Body of pancreas (tissue), 4 donors: Measurements from ENCODE around the gene PISD. TPM values are rescaled to one million over a fixed set of nuclear protein-coding genes. Genes with fewer than 3 reads are reported as not detected.
A peak's percentile ranks its signal among the peaks of the same experiment; 100 is the strongest.

Experiments
- ATAC-seq: fragments of 150-250 bp; one replicate; pipeline ENCODE4 v1.9.1; 2016
- DNase-seq, 4 donors: peaks; one replicate each; pipeline ENCODE4 v3.0.0-alpha.2; 2019
- H3K27ac ChIP-seq, 4 donors: fragments of 200-600 bp; sonication (generic); 1 replicate in 3 of 4; 2 replicates in 1 of 4; pipeline versions ENCODE4 v1.5.1 to v1.6.1; 2016 to 2019; ENCODE audit warnings: mild to moderate bottlenecking in 1 of 4, mixed read lengths in 1 of 4, moderate library complexity in 1 of 4
- H3K27me3 ChIP-seq, 2 donors: fragments of 200-600 bp; sonication (generic); one replicate each; pipeline ENCODE4 v1.6.0; 2016; ENCODE audit warnings: mild to moderate bottlenecking in 1 of 2
- H3K36me3 ChIP-seq, 2 donors: fragments of 200-600 bp; sonication (generic); replicated peaks in 1 of 2; 2 replicates each; pipeline ENCODE4 v1.5.1; 2016; ENCODE audit warnings: low read depth in 2 of 2; ENCODE audit not compliant: insufficient read depth in 1 of 2
- H3K4me1 ChIP-seq: fragments of 200-600 bp; sonication (generic); one replicate; pipeline ENCODE4 v1.6.0; 2016
- H3K4me3 ChIP-seq, 2 donors: fragments of 200-600 bp; sonication (generic); 1 replicate in 1 of 2; 2 replicates in 1 of 2; pipeline ENCODE4 v1.5.1; 2016 to 2019
- H3K9me3 ChIP-seq, 3 donors: fragments of 200-600 bp; sonication (generic); 1 replicate in 2 of 3; 2 replicates in 1 of 3; pipeline ENCODE4 v1.5.1; 2016
- CTCF ChIP-seq, 7 experiments: fragments of 450-650 bp in 4 of 7; fragments of 200-600 bp in 3 of 7; sonication (generic) in 3 of 7; IDR thresholded peaks; one replicate each; pipeline ENCODE4 v1.5.1; 2016 to 2019; ENCODE audit warnings: antibody characterized with exemption in 7 of 7
- POLR2A ChIP-seq, 3 donors: fragments of 450-650 bp; IDR thresholded peaks; one replicate each; pipeline ENCODE4 v1.6.1; 2016; ENCODE audit warnings: antibody characterized with exemption in 3 of 3, mild to moderate bottlenecking in 2 of 3
- WGBS, 2 donors: methylation state at CpG; one replicate each; pipeline ENCODE4 v1.1.5; 2017; 5-methylcytosine and 5-hydroxymethylcytosine counted together
- intact Hi-C: fragments of 100-400 bp; cut with DNase I; formaldehyde crosslinking; loops from one replicate; pipeline ENCODE4 v1.15.1; 2023
- total RNA-seq, 2 donors: library from RNA; depleted of rRNA; stranded (reverse); fragments of >200 nt; gene quantifications; one replicate each; pipeline ENCODE4 v1.1.0, GENCODE V29; 2016

The PISD gene
- total RNA-seq, 2 donors from 2014 or later, result 22.3 to 31.3 TPM

GRCh38 chr22:31625661-31626426, 36.2 kb downstream of the PISD start:
- no peak for ATAC-seq
- Histone ChIP-seq H3K4me1 (peaks cover 56% of the 10 kb centered on the region), H3K9me3 (no peaks in the 10 kb centered on the region), H3K4me3 (no peak overlapping the region), H3K27ac (peak overlapping the region in 3 of 4 donors; percentile 36 to 53 (median 37)), H3K36me3 (no peaks in the 10 kb centered on the region), H3K27me3 (no peaks in the 10 kb centered on the region)
- no peak for TF ChIP-seq POLR2A (IDR thresholded peaks at IDR 0.05)
- no peak for TF ChIP-seq CTCF (IDR thresholded peaks at IDR 0.05)
- no peak for DNase-seq
- WGBS, 2 donors, result 67 to 88% methylated on average over 25 to 31 of the region's 31 CpGs
- intact Hi-C loops, result no loop called here

- no peak overlapping the region for H3K27ac ChIP-seq
- ATAC-seq (no peak), DNase-seq (no peak)
- H3K4me3 ChIP-seq, result no peak overlapping the region
- H3K9me3 ChIP-seq, result no peaks in the 10 kb centered on the region
- TF ChIP-seq CTCF (IDR thresholded peaks at IDR 0.05) (no peak), POLR2A (IDR thresholded peaks at IDR 0.05) (no peak)
- H3K36me3 ChIP-seq, result no peaks in the 10 kb centered on the region
- no peaks in the 10 kb centered on the region for H3K27me3 ChIP-seq
- 83 to 88% methylated on average over 1 to 7 of the region's 7 CpGs for WGBS, 2 donors
- intact Hi-C loops, result no loop called here
- H3K4me1 ChIP-seq, result peaks cover 53% of the 10 kb centered on the region
Measured at GRCh38 chr22:31625257-31625640, 36.8 kb downstream of the PISD start.

- WGBS, 2 donors, result 88 to 97% methylated on average over 7 to 17 of the region's 18 CpGs
- TF ChIP-seq CTCF (IDR thresholded peaks at IDR 0.05) (no peak), POLR2A (IDR thresholded peaks at IDR 0.05) (no peak)
- DNase-seq, result no peak
Measured at GRCh38 chr22:31623592-31624304, 38.3 kb downstream of the PISD start.

GRCh38 chr22:31622980-31623379, 39.0 kb downstream of the PISD start:
- Histone ChIP-seq H3K27me3 (no peaks in the 10 kb centered on the region), H3K4me1 (peaks cover 31% of the 10 kb centered on the region), H3K4me3 (no peak overlapping the region), H3K9me3 (no peaks in the 10 kb centered on the region), H3K36me3 (peaks cover 7 to 10% of the 10 kb centered on the region in 2 donors), H3K27ac (no peak overlapping the region)
- 92 to 100% methylated on average over 1 of the region's 1 CpG for WGBS, 2 donors
- TF ChIP-seq CTCF (IDR thresholded peaks at IDR 0.05), result no peak
- TF ChIP-seq POLR2A (IDR thresholded peaks at IDR 0.05), result no peak
- DNase-seq, result no peak
- intact Hi-C loops, result no loop called here
- ATAC-seq, result no peak

More at GRCh38 chr22:31623592-31624304, 38.3 kb downstream of the PISD start:
- Histone ChIP-seq H3K9me3 (no peaks in the 10 kb centered on the region), H3K36me3 (peaks cover 5 to 9% of the 10 kb centered on the region in 2 donors), H3K4me3 (no peak overlapping the region), H3K27me3 (no peaks in the 10 kb centered on the region), H3K4me1 (peaks cover 39% of the 10 kb centered on the region), H3K27ac (no peak overlapping the region)
- intact Hi-C loops, result no loop called here
- ATAC-seq, result no peak
